HG02840 (cell line): Measurements from ENCODE around the gene SND1.

Experiments used
- ATAC-seq: cut with Tn5 transposase; IDR thresholded peaks from one replicate; pipeline ENCODE4 v1.9.1; 2021; ENCODE audit warnings: mild to moderate bottlenecking, moderate library complexity, moderate number of reproducible peaks; ENCODE audit not compliant: unreplicated experiment, low FRiP score

The SND1 gene

DNA sequence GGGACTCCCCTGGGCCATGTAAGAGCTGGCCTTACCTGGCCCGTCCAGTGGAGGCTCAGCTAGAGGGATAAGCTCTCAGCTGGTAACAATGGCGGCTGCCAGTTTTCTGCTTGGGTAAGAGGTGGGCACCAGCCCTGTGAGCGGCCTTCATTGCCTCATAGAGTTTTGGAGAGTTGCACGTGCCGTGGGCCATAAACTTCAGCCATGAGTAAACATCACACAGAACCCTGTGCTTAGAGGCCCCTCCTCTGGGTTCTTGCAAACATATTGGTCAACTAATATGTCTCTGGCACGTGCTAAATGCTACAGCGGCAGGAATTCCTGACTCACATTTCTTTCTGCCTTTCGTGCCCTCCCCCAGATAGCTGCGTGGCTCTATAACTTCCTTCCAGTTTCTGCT, 485.2 kb downstream of the SND1 start:
- ATAC-seq, result no peak

DNA sequence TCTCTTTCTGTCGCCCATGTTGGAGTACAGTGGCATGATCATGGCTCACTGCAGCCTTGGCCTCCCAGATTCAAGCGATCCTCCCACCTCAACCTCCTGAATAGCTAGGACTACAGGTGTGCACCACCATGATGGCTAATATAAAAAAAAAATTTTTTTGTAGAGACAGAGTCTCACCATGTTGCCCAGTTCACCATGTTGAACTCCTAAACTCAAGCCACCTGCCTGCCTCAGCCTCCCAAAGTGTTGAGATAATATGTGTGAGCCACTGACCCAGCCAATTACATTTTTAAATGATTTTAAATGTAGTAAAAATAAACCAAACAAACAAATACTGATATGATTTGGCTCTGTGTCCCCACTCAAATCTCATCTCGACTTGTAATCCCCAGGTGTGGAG, 487.4 kb downstream of the SND1 start:
- no peak for ATAC-seq

DNA sequence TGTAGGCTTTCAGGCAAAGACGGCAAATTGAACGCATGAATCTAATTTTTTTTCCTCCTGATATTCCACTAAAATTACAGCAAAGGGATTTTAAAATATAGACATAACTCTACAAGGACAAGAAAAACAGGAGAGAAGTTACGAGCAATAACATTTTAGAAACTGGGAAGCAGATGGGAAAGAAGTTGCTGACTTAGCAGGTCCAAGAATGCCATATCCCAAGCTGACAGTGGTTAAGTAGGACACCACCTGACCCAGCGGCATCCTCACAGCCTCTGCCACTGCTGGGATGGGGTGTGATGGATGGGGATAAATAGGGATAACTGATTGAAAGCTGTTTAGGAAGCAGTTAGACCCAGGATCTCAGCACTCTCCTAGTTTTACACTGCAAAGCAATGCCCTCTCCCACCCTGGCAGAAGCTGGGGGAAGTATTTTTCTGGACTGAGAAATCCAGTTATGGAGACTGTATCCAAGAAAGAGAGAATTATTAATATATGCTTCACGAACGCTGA, 489.7 kb downstream of the SND1 start:
- ATAC-seq, result no peak
